ENCODE measurements around the gene ZNF829. TPM values are rescaled to one million over a fixed set of nuclear protein-coding genes. Genes with fewer than 3 reads are reported as not detected.

The ZNF829 gene
- total and polyA plus RNA-seq, 12 donors: 0.78 to 4.1 (median 2.5) TPM

DNA sequence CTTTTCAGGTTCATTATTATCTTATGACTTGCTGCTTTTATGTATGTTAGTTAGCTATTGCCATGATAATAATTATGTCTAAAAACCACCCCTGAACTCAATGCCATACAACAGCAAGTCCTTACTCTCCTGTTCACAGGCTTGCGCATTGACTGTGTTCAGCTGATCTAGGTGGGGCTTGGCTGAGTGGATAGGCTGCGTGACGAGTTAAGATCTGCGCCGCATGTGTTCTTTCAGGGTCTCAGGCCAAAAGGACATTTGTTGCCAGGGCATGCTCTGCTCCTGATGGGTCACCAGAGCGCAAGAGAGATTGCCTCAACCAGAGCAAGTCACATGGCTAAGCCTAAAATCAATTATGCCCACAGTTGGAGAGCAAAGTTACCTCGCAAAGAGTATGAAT lies 900 bp upstream of the ZNF829 start:
- peaks cover 0 to 62% (median 3%) of the 10 kb centered on the region in 11 donors for H3K9me3 ChIP-seq
- H3K27me3 ChIP-seq: no peaks in the 10 kb centered on the region
- peak overlapping the region; percentile 53 to 97 (median 72) for H3K4me3 ChIP-seq
- peak in 3 of 8 donors; percentile 14 to 35 (median 23) for ATAC-seq
- H3K27ac ChIP-seq: peak overlapping the region in 9 of 10 donors; percentile 88 to 99 (median 95)
- WGBS, 2 donors: 34 to 47% methylated on average over 7 of the region's 7 CpGs
- TF ChIP-seq, protein P1, sequence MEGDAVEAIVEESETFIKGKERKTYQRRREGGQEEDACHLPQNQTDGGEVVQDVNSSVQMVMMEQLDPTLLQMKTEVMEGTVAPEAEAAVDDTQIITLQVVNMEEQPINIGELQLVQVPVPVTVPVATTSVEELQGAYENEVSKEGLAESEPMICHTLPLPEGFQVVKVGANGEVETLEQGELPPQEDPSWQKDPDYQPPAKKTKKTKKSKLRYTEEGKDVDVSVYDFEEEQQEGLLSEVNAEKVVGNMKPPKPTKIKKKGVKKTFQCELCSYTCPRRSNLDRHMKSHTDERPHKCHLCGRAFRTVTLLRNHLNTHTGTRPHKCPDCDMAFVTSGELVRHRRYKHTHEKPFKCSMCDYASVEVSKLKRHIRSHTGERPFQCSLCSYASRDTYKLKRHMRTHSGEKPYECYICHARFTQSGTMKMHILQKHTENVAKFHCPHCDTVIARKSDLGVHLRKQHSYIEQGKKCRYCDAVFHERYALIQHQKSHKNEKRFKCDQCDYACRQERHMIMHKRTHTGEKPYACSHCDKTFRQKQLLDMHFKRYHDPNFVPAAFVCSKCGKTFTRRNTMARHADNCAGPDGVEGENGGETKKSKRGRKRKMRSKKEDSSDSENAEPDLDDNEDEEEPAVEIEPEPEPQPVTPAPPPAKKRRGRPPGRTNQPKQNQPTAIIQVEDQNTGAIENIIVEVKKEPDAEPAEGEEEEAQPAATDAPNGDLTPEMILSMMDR (IDR thresholded peaks at IDR 0.05): no peak
- H3K4me1 ChIP-seq: peaks cover 0 to 21% (median 11%) of the 10 kb centered on the region in 9 donors
- DNase-seq: no peak
- intact Hi-C loops (cut with DNase I): loop anchor here in 3 of 10 donors (5.0 kb wide), 3 partner anchors 65 to 145 kb away; partner anchors contain the start of genes ZNF345 (in 2 of the 3) and ZNF850 (in 1 of the 3)
- H3K36me3 ChIP-seq: peaks cover 0 to 65% (median 44%) of the 10 kb centered on the region in 9 donors

DNA sequence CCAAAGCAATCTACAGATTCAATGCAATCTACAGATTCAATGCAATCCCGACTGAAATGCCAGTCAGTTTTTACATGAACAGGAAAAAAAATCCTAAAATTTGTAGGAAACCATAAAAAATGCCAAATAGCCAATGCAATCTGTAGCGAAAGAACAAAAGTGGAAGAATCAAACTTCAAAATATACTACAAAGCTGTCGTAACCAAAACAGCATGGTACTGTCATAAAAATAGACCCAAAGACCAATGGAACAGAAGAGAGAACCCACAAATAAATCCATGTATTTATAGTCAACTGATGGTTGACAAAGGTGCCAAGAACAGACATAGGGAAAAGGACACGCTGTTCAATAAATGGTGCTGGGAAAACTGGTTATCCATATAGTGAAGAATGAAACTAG lies 17.7 kb downstream of the ZNF829 start:
- ATAC-seq (no peak), DNase-seq (no peak)
- H3K36me3 ChIP-seq: peaks cover 0 to 100% (median 87%) of the 10 kb centered on the region in 9 donors
- intact Hi-C loops (cut with DNase I): no loop called here
- no peaks in the 10 kb centered on the region for H3K27me3 ChIP-seq
- TF ChIP-seq, protein P1 (IDR thresholded peaks at IDR 0.05): no peak
- no peaks in the 10 kb centered on the region for H3K4me1 ChIP-seq
- 98 to 99% methylated on average over 4 of the region's 4 CpGs for WGBS, 2 donors
- no peak overlapping the region for H3K27ac ChIP-seq
- peaks cover 0 to 100% (median 97%) of the 10 kb centered on the region in 11 donors for H3K9me3 ChIP-seq
- H3K4me3 ChIP-seq: no peak overlapping the region

DNA sequence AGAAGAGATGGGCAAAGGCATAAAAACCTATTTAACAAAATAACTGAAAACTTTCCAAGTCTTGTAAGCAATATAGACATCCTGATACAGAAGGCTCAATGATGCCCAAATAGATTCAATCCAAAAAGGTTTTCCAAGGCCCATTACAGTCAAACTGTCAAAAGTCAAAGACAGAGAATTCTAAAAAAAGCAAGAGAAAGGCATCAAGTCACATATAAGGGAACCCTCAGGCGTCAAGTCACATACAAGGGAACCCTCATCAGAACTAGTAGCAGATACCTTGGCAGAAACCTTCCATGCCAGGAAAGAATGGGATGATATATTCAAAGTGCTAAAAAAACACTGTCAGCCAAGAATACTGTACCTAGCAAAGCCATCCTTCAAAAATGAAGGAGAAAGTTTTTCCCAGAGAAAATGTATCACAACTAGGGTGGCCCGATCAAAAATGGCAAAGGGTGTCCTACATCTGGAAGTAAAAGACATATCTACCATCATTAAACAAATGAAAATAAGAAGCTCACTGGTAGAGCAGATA lies 21.2 kb downstream of the ZNF829 start:
- Histone ChIP-seq H3K36me3 (peaks cover 0 to 100% (median 94%) of the 10 kb centered on the region in 9 donors), H3K4me1 (no peaks in the 10 kb centered on the region), H3K27ac (no peak overlapping the region), H3K27me3 (no peaks in the 10 kb centered on the region), H3K4me3 (no peak overlapping the region), H3K9me3 (peaks cover 5 to 100% (median 100%) of the 10 kb centered on the region in 11 donors)
- intact Hi-C loops (cut with DNase I): no loop called here
- no peak for DNase-seq
- 99 to 100% methylated on average over 2 of the region's 2 CpGs for WGBS, 2 donors
- TF ChIP-seq, protein P1 (IDR thresholded peaks at IDR 0.05): no peak
- no peak for ATAC-seq

DNA sequence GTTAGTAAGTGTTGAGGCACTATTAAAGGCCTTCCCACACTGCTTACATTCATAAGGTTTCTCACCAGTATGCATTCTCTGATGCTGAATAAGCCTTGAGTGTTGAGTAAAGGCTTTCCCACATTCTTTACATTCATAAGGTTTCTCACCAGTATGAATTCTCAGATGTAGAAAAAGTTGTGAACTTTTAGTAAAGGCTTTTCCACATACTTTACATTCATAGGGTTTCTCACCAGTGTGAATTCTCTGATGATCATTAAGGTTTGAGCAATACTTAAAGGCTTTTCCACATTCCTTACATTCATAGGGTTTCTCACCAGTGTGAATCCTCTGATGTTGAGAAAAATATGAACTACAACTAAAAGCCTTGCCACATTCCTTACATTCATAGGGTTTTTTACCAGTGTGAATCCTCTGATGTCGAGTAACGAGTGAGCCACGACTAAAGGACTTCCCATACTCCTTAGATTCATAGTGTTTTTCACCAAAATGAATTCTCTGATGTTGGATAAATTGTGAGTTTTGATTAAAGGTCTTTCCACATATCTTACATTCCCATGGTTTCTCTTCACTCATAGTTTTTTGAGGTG lies 24.2 kb downstream of the ZNF829 start:
- Histone ChIP-seq H3K4me3 (no peak overlapping the region), H3K36me3 (peaks cover 0 to 99% (median 79%) of the 10 kb centered on the region in 9 donors), H3K9me3 (peaks cover 9 to 100% (median 100%) of the 10 kb centered on the region in 11 donors), H3K4me1 (no peaks in the 10 kb centered on the region), H3K27me3 (no peaks in the 10 kb centered on the region), H3K27ac (no peak overlapping the region)
- TF ChIP-seq, protein P1 (IDR thresholded peaks at IDR 0.05): no peak
- WGBS, 2 donors: 98 to 99% methylated on average over 3 of the region's 3 CpGs
- intact Hi-C loops (cut with DNase I): no loop called here
- ATAC-seq (no peak), DNase-seq (no peak)

Data from heart right ventricle (tissue), 16 donors.